Body of pancreas (tissue), 4 donors: ENCODE results near the gene ADAMTS10.

Experiments used
- POLR2A ChIP-seq, 3 donors: fragments of 450-650 bp; IDR thresholded peaks; one replicate each; pipeline ENCODE4 v1.6.1; 2016; ENCODE audit warnings: antibody characterized with exemption in 3 of 3, mild to moderate bottlenecking in 2 of 3
- TF ChIP-seq, protein P1 (sequence below), 7 experiments: fragments of 450-650 bp in 4 of 7; fragments of 200-600 bp in 3 of 7; sonication (generic) in 3 of 7; IDR thresholded peaks; one replicate each; pipeline ENCODE4 v1.5.1; 2016 to 2019; ENCODE audit warnings: antibody characterized with exemption in 7 of 7

DNA sequence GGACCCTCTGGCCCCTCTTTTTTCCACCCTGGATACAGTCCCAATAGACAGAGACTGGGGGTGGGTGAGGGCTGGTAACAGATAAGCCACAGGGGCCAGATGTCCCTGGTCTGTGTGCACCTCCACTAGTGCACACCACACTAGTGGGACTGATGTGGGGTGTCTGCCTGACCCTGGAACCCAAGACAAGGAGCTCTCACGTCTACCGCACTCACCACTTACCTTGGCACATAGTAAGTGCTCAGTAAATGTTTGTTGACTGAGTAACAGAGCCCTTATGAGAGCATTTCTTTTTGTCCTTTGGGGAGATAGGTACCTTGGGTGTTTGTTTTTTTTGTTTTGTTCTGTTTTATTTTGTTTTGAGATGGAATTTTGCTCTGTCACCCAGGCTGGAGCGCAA lies 73.4 kb downstream of the ADAMTS10 start:
- TF ChIP-seq, protein P1, sequence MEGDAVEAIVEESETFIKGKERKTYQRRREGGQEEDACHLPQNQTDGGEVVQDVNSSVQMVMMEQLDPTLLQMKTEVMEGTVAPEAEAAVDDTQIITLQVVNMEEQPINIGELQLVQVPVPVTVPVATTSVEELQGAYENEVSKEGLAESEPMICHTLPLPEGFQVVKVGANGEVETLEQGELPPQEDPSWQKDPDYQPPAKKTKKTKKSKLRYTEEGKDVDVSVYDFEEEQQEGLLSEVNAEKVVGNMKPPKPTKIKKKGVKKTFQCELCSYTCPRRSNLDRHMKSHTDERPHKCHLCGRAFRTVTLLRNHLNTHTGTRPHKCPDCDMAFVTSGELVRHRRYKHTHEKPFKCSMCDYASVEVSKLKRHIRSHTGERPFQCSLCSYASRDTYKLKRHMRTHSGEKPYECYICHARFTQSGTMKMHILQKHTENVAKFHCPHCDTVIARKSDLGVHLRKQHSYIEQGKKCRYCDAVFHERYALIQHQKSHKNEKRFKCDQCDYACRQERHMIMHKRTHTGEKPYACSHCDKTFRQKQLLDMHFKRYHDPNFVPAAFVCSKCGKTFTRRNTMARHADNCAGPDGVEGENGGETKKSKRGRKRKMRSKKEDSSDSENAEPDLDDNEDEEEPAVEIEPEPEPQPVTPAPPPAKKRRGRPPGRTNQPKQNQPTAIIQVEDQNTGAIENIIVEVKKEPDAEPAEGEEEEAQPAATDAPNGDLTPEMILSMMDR (IDR thresholded peaks at IDR 0.05), result no peak
- no peak for TF ChIP-seq POLR2A (IDR thresholded peaks at IDR 0.05)
